Hypothalamus (tissue), 51 donors: ENCODE measurements around the gene KLF5.

Experiments used
- DNase-seq, 51 donors: peaks; one replicate each; lab custom pipeline; 2025; lab: John Stamatoyannopoulos, UW

The KLF5 gene

GRCh38 chr13:73059460-73060250 lies 850 bp downstream of the KLF5 start:
- peak in 12 of 51 donors; percentile 4 to 39 (median 22) for DNase-seq

GRCh38 chr13:73060251-73061160 lies 1.7 kb downstream of the KLF5 start:
- peak in 4 of 51 donors; percentile 10 to 39 (median 17) for DNase-seq

- DNase-seq = no peak
Observed at GRCh38 chr13:73061473-73061872, 2.7 kb downstream of the KLF5 start.

GRCh38 chr13:73061876-73062275 lies 3.1 kb downstream of the KLF5 start:
- peak in 3 of 51 donors; percentile 2 to 41 (median 2) for DNase-seq

- peak in 2 of 51 donors; percentile 2 to 41 for DNase-seq
Observed at GRCh38 chr13:73062468-73062867, 3.7 kb downstream of the KLF5 start.

GRCh38 chr13:73063166-73063565 lies 4.4 kb downstream of the KLF5 start:
- no peak for DNase-seq

GRCh38 chr13:73065036-73065435 lies 6.2 kb downstream of the KLF5 start:
- no peak for DNase-seq

- DNase-seq = no peak
Observed at GRCh38 chr13:73065665-73066340, 7.0 kb downstream of the KLF5 start.

- no peak for DNase-seq
Observed at GRCh38 chr13:73069206-73069805, 10.5 kb downstream of the KLF5 start.

- no peak for DNase-seq
Observed at GRCh38 chr13:73070451-73071098, 11.8 kb downstream of the KLF5 start.

- DNase-seq = no peak
Observed at GRCh38 chr13:73072239-73072900, 13.6 kb downstream of the KLF5 start.

- no peak for DNase-seq
Observed at GRCh38 chr13:73073050-73073449, 14.2 kb downstream of the KLF5 start.

- DNase-seq = no peak
Observed at GRCh38 chr13:73074014-73074413, 15.2 kb downstream of the KLF5 start.

GRCh38 chr13:73074926-73075325 lies 16.1 kb downstream of the KLF5 start:
- no peak for DNase-seq

GRCh38 chr13:73075546-73075945 lies 16.7 kb downstream of the KLF5 start:
- no peak for DNase-seq

- DNase-seq = no peak
Observed at GRCh38 chr13:73075954-73076353, 17.1 kb downstream of the KLF5 start.

GRCh38 chr13:73077865-73078264 lies 19.1 kb downstream of the KLF5 start:
- DNase-seq = no peak

GRCh38 chr13:73079359-73079758 lies 20.6 kb downstream of the KLF5 start:
- no peak for DNase-seq

- DNase-seq = no peak
Observed at GRCh38 chr13:73081256-73081915, 22.6 kb downstream of the KLF5 start.
